Ishikawa (cell line): Measurements from ENCODE around the gene MORF4L1.

Experiments used
- CEBPB ChIP-seq: IDR thresholded peaks from 2 replicates; pipeline ENCODE4 v1.6.1; 2012
- CREB1 ChIP-seq: IDR thresholded peaks from 2 replicates; pipeline ENCODE4 v1.6.1; 2012; ENCODE audit warnings: low read depth
- EGR1 ChIP-seq: IDR thresholded peaks from 2 replicates; pipeline ENCODE4 v1.6.1; 2012
- EP300 ChIP-seq: IDR thresholded peaks from 2 replicates; pipeline ENCODE4 v1.6.1; 2012; ENCODE audit warnings: borderline replicate concordance
- FOXM1 ChIP-seq: IDR thresholded peaks from 2 replicates; pipeline ENCODE4 v1.6.1; 2012; ENCODE audit warnings: low read depth, borderline replicate concordance
- NFIC ChIP-seq: IDR thresholded peaks from 2 replicates; pipeline ENCODE4 v1.6.1; 2012
- RAD21 ChIP-seq: IDR thresholded peaks from 2 replicates; pipeline ENCODE4 v1.6.1; 2012; ENCODE audit warnings: low read depth
- TAF1 ChIP-seq: IDR thresholded peaks from 2 replicates; pipeline ENCODE4 v1.6.1; 2012; ENCODE audit warnings: low read depth, mild to moderate bottlenecking
- TCF12 ChIP-seq: IDR thresholded peaks from 2 replicates; pipeline ENCODE4 v1.6.1; 2012; ENCODE audit warnings: low read depth
- TEAD4 ChIP-seq: IDR thresholded peaks from 2 replicates; pipeline ENCODE4 v1.6.1; 2012
- YY1 ChIP-seq: IDR thresholded peaks from 2 replicates; pipeline ENCODE4 v1.6.1; 2012; ENCODE audit warnings: low read depth
- ZBTB7A ChIP-seq: IDR thresholded peaks from 2 replicates; pipeline ENCODE4 v1.6.1; 2012; ENCODE audit warnings: low read depth
- TF ChIP-seq, protein P1 (sequence below): IDR thresholded peaks from 2 replicates; pipeline ENCODE4 v1.6.1; 2012
- TF ChIP-seq, protein P2 (sequence below): IDR thresholded peaks from 2 replicates; pipeline ENCODE4 v1.6.1; 2012; ENCODE audit warnings: low read depth, mild to moderate bottlenecking
- TF ChIP-seq, protein P3 (sequence below): IDR thresholded peaks from 2 replicates; pipeline ENCODE4 v1.6.1; 2012

Gene MORF4L1

DNA sequence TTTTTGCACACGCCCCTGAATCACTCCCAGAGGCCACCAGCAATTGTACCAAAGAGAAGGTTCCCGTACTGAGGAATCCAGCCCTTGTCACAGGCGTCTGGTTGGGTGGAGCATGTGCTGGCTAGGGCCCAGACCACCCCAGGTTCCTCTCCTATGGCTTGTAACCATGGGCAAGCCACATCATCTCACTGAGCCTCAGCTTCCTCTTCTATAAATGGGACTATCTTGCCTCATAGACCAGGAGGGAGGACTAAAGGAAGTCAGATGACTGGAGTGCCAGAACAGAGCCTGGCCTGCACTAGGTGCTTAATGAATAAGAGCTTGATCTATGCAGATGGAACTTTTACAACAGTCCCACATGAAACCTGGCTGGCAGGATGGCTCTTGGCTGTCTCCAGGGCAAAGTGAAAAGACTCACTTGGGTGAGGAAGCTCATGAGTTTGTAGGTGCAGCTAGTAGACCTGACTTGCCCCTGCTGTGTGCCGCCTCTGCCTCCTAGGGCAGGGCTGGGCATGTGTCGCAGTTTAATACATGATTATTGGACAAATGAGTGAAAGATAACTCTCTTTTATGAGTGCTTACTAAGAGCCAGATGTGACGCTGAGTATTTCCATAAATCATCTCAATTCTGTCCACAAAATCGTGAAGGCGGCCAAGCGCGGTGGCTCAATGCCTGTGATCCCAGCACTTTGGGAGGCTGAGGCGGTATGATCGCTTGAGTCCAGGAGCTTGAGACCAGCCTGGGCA is 42.8 kb downstream of the MORF4L1 start:
- TF ChIP-seq FOXM1 (no peak), TAF1 (no peak), CREB1 (no peak), TCF12 (no peak), YY1 (no peak), NFIC (no peak), EP300 (no peak), CEBPB (no peak), EGR1 (no peak), RAD21 (no peak), TEAD4 (no peak), ZBTB7A (no peak)
- TF ChIP-seq, protein P1, sequence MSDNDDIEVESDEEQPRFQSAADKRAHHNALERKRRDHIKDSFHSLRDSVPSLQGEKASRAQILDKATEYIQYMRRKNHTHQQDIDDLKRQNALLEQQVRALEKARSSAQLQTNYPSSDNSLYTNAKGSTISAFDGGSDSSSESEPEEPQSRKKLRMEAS = no peak
- TF ChIP-seq, protein P2, sequence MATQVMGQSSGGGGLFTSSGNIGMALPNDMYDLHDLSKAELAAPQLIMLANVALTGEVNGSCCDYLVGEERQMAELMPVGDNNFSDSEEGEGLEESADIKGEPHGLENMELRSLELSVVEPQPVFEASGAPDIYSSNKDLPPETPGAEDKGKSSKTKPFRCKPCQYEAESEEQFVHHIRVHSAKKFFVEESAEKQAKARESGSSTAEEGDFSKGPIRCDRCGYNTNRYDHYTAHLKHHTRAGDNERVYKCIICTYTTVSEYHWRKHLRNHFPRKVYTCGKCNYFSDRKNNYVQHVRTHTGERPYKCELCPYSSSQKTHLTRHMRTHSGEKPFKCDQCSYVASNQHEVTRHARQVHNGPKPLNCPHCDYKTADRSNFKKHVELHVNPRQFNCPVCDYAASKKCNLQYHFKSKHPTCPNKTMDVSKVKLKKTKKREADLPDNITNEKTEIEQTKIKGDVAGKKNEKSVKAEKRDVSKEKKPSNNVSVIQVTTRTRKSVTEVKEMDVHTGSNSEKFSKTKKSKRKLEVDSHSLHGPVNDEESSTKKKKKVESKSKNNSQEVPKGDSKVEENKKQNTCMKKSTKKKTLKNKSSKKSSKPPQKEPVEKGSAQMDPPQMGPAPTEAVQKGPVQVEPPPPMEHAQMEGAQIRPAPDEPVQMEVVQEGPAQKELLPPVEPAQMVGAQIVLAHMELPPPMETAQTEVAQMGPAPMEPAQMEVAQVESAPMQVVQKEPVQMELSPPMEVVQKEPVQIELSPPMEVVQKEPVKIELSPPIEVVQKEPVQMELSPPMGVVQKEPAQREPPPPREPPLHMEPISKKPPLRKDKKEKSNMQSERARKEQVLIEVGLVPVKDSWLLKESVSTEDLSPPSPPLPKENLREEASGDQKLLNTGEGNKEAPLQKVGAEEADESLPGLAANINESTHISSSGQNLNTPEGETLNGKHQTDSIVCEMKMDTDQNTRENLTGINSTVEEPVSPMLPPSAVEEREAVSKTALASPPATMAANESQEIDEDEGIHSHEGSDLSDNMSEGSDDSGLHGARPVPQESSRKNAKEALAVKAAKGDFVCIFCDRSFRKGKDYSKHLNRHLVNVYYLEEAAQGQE = no peak
- TF ChIP-seq, protein P3, sequence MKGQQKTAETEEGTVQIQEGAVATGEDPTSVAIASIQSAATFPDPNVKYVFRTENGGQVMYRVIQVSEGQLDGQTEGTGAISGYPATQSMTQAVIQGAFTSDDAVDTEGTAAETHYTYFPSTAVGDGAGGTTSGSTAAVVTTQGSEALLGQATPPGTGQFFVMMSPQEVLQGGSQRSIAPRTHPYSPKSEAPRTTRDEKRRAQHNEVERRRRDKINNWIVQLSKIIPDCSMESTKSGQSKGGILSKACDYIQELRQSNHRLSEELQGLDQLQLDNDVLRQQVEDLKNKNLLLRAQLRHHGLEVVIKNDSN = no peak

DNA sequence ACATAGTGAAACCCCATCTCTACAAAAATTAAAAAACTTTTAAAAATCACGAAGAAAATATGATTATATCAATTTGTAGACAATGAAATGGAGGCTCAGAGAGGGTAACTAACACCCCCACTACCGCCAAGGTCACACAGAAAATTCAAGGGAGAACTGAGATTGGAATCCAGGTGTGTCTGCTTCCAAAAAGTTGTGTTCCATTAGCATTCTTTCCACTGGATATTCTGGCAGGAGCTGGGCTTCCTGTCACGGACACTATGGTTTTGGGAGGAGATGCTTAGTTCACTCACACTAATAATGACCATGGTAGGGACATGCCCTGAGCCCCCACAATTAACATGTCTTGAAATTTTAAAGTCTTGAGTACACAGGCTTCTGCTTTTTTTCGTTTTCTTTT is 43.4 kb downstream of the MORF4L1 start:
- TF ChIP-seq YY1 = no peak
- no peak for TF ChIP-seq EGR1

DNA sequence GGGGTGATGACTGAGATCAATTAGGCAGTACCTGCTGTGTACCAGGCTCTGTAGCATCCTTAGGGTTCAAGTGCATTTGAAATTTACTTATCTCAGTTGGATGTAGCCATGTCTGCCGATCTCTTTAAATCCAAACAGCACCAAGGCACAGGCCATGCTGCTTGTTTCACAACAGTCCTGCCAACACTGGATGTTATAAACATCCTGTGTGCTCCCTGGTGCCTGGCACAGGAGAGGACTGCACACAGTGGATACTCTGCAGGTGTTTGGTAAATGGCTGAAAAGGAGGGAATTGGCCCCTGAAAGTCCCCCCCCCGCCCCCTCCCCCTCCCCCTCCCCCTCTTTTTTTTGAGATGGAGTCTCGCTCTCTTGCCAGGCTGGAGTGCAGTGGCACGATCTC is 45.2 kb downstream of the MORF4L1 start:
- TF ChIP-seq FOXM1 = no peak

DNA sequence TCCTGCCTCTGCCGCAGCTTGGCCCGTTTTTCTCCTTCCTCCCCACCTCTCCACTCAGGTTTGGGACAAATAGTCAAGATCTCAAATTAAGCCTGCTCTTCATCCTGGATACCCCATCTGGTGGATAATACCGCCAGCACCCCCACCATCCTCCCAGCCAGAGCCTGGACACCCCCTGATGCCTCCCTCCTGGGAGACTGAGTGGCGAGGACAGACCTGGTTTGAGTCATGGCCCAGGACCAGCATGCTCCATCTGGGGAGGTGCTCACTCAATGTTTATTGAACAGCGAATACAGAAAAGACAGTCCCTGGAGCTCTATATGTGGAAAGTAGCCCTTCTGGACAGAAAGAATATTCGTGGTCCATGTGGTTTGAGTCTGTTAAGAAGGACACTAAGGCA is 48.8 kb downstream of the MORF4L1 start:
- TF ChIP-seq CEBPB (no peak), ZBTB7A (no peak), FOXM1 (no peak), CREB1 (no peak), TCF12 (no peak), EGR1 (no peak), EP300 (no peak), TEAD4 (no peak), TAF1 (no peak), YY1 (no peak), RAD21 (no peak), NFIC (no peak)
- TF ChIP-seq, protein P3 = no peak
- TF ChIP-seq, protein P1 = no peak
- TF ChIP-seq, protein P2 = no peak

DNA sequence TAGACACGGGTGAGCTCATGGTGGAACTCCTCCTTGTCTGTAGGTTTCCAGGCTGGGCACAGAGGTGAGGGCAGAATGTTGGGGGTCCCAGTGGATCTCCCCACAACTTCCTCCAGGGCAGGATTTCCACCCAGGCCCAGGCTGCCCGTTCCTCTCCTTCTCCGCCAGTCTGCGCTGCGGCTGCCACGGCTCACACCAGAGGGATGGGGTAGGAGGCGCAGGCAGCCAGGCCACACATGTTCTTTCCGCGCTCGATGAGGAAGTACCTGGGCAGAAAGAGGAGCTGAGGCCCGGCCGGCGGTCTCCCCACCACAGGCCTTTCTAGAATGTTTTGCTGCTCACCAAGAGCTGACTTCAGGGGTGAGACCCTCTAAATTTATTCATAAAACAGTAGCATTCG is 49.2 kb downstream of the MORF4L1 start:
- TF ChIP-seq, protein P2 = no peak
- TF ChIP-seq TAF1 = no peak
- TF ChIP-seq CREB1 = no peak
- no peak for TF ChIP-seq ZBTB7A
- no peak for TF ChIP-seq TEAD4
